Panc1 (cell line): ENCODE results near the gene TWIST2. TPM values are rescaled to one million over a fixed set of nuclear protein-coding genes. Genes with fewer than 3 reads are reported as not detected.

Source experiments
- ATAC-seq: fragments of 200-7000 bp; cut with Tn5 transposase; 2 replicates; pipeline ENCODE4 v1.9.1; 2020; ENCODE audit warnings: mild to moderate bottlenecking, moderate library complexity
- BruUV-seq: library from RNA; stranded (reverse); fragments of 400-500 nt; replicated peaks from 2 replicates; lab custom pipeline; 2021; lab: Mats Ljungman, UMichigan
- CTCF ChIA-PET: fragments of 300-600 bp; sonication (Branson Sonifier 250); formaldehyde crosslinking; loops from one replicate; lab custom pipeline; 2022; ENCODE audit warnings: antibody characterized with exemption; lab: Charles Lee
- POLR2A ChIA-PET: fragments of 300-600 bp; sonication (Branson Sonifier 250); formaldehyde crosslinking; loops from one replicate; lab custom pipeline; 2022; ENCODE audit warnings: antibody characterized with exemption; lab: Charles Lee
- DNase-seq: peaks from one replicate; pipeline ENCODE4 v3.0.0-alpha.2; 2010; ENCODE audit warnings: low read depth, low spot score
- H3K27ac ChIP-seq: 2 replicates; pipeline ENCODE4 v1.5.1; 2011; ENCODE audit warnings: mild to moderate bottlenecking, low read length, inconsistent platforms
- H3K27me3 ChIP-seq: fragments of 200-500 bp; sonication (Bioruptor generic); 2 replicates; pipeline ENCODE4 v1.6.0; 2014; ENCODE audit warnings: low read length, inconsistent platforms; ENCODE audit not compliant: control insufficient read depth, insufficient read depth
- H3K36me3 ChIP-seq: fragments of 200-500 bp; sonication (Bioruptor generic); 2 replicates; pipeline ENCODE4 v1.5.1; 2014; ENCODE audit warnings: inconsistent platforms, mild to moderate bottlenecking, low read length, moderate library complexity; ENCODE audit not compliant: control insufficient read depth, insufficient read depth
- H3K4me1 ChIP-seq: 2 replicates; pipeline ENCODE4 v1.5.1; 2011; ENCODE audit warnings: inconsistent platforms, mild to moderate bottlenecking, low read length, moderate library complexity; ENCODE audit not compliant: control insufficient read depth, insufficient read depth
- H3K4me3 ChIP-seq, 2 experiments: 2 replicates each; pipeline ENCODE4 v1.5.1; 2011 to 2012; ENCODE audit warnings: low read depth in 2 of 2, low read length in 2 of 2, mild to moderate bottlenecking in 2 of 2, inconsistent platforms in 1 of 2, moderate library complexity in 1 of 2
- H3K9me3 ChIP-seq: fragments of 200-500 bp; sonication (Bioruptor generic); 2 replicates; pipeline ENCODE4 v1.5.1; 2014; ENCODE audit warnings: low read depth, mild to moderate bottlenecking, inconsistent platforms, low read length, moderate library complexity; ENCODE audit not compliant: control insufficient read depth, insufficient read depth
- CTCF ChIP-seq: fragments of 450-650 bp; IDR thresholded peaks from 2 replicates; pipeline ENCODE4 v1.5.1; 2017; ENCODE audit warnings: mild to moderate bottlenecking
- POLR2AphosphoS5 ChIP-seq: IDR thresholded peaks from 2 replicates; pipeline ENCODE4 v1.6.1; 2012; ENCODE audit warnings: mild to moderate bottlenecking, low read depth, low read length, moderate library complexity
- REST ChIP-seq, 2 experiments: IDR thresholded peaks; 2 replicates each; pipeline ENCODE4 v1.6.1; 2011 to 2012; ENCODE audit warnings: low read depth in 2 of 2, control low read depth in 1 of 2, low read length in 1 of 2, mild to moderate bottlenecking in 1 of 2, moderate library complexity in 1 of 2; ENCODE audit not compliant: insufficient read depth in 1 of 2
- SIN3A ChIP-seq: IDR thresholded peaks from 2 replicates; pipeline ENCODE4 v1.6.1; 2012; ENCODE audit warnings: low read depth, mild to moderate bottlenecking, low read length, moderate library complexity, borderline replicate concordance; ENCODE audit not compliant: insufficient read depth
- TCF7L2 ChIP-seq: IDR thresholded peaks from 2 replicates; pipeline ENCODE4 v1.6.1; 2011; ENCODE audit warnings: mild to moderate bottlenecking, low read depth, low read length, inconsistent platforms
- in situ Hi-C: cut with HindIII; loops from 2 replicates; pipeline ENCODE4 v1.10.0; 2016; ENCODE audit warnings: low sequenced_read_pairs, low pct_unique_long_range_greater_than_20kb
- intact Hi-C: fragments of 100-400 bp; cut with micrococcal nuclease; formaldehyde crosslinking; loops from one replicate; pipeline ENCODE4 v1.10.0; 2022; ENCODE audit not compliant: unreplicated experiment
- total RNA-seq: library from RNA; stranded (reverse); gene quantifications from one replicate; pipeline ENCODE4 v1.2.1, GENCODE V29; 2021; ENCODE audit not compliant: unreplicated experiment

The TWIST2 gene
- total RNA-seq, 1 experiment from 2014 or later, result 4.2 TPM

- no peak for TF ChIP-seq REST (IDR thresholded peaks at IDR 0.05; ENCODE audit: insufficient read depth in 1 of 2, low read depth in 2 of 2, low read length in 1 of 2)
- no peak for TF ChIP-seq CTCF
- no peak for TF ChIP-seq TCF7L2
- TF ChIP-seq POLR2AphosphoS5, result no peak
- TF ChIP-seq SIN3A, result no peak
- no peak for DNase-seq
- no peak for ATAC-seq
- ChIA-PET CTCF (interaction anchor here (0.6 kb wide), 1 partner anchor 98 kb away, joined by 3 read pairs; no protein-coding TSS in a partner anchor), POLR2A (no interaction called here)
- no TSS peak for BruUV-seq
- H3K27ac ChIP-seq, result no peak overlapping the region
- no peak overlapping the region for H3K4me3 ChIP-seq
- intact Hi-C loops (no loop called here), in situ Hi-C loops (no loop called here)
- no peaks in the 10 kb centered on the region for H3K27me3 ChIP-seq
- peaks cover 10% of the 10 kb centered on the region; the same call in 1 of the 2 replicates for H3K9me3 ChIP-seq
- no peaks in the 10 kb centered on the region for H3K4me1 ChIP-seq
- H3K36me3 ChIP-seq, result no peaks in the 10 kb centered on the region
Observed at GRCh38 chr2:238813109-238813508, 34.8 kb upstream of the TWIST2 start.

- Histone ChIP-seq H3K36me3 (no peaks in the 10 kb centered on the region), H3K27me3 (no peaks in the 10 kb centered on the region), H3K4me3 (no peak overlapping the region), H3K4me1 (no peaks in the 10 kb centered on the region), H3K9me3 (0 out of 2 replicates have a peak, but pooled peaks cover 3% of the 10 kb centered on the region), H3K27ac (no peak overlapping the region)
- CTCF ChIA-PET, result no interaction called here
- in situ Hi-C loops, result no loop called here
- POLR2A ChIA-PET, result no interaction called here
- no peak for ATAC-seq
- TF ChIP-seq CTCF (no peak), TCF7L2 (no peak), REST (IDR thresholded peaks at IDR 0.05; ENCODE audit: insufficient read depth in 1 of 2, low read depth in 2 of 2, low read length in 1 of 2) (no peak), POLR2AphosphoS5 (no peak), SIN3A (no peak)
- intact Hi-C loops, result no loop called here
- no TSS peak for BruUV-seq
- DNase-seq, result no peak
Observed at GRCh38 chr2:238814815-238815214, 33.1 kb upstream of the TWIST2 start.
